ENCODE measurements around the gene CDCP1. TPM values are rescaled to one million over a fixed set of nuclear protein-coding genes. Genes with fewer than 3 reads are reported as not detected.

CDCP1 gene
- total and polyA plus RNA-seq, 12 donors = 0.27 to 4.3 (median 1.6) TPM

DNA sequence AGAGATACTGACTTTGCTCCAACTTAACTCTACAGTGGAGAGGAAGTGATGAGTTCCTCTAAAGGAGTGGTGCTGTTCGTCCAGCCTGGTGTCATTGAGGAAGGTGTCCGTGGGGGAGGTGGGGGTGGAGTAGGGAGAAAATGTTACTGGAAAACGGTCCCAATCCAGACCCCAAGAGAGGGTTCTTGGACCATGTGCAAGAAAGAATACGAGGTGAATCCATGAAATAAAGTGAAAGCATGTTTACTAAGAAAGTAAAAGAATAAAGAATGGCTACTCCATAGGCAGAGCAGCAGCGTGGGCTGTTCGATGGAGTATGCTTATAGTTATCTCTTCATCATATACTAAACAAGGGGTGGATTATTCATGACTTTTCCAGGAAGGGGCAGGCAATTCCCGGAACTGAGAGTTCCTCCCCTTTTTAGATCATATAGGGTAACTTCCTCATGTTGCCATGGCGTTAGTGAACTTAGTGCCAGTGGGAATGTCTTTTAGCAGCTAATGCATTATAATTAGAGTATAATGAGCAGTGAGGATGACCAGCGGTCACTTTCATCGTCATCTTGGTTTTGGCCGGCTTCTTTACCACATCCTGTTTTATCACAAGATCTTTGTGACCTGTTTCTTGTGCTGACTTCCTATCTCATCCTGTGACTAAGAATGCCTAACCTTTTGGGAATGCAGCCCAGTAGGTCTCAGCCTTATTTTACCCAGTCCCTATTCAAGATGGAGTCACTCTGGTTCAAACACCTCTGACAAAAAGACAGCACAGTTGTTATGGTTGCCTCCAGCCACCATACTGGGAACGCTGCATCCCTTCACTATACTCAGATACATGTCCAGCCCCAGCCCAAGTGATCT lies 81.4 kb downstream of the CDCP1 start:
- peaks cover 0 to 4% of the 10 kb centered on the region in 2 donors for H3K4me1 ChIP-seq (replicated peaks in 1 of 2)
- H3K36me3 ChIP-seq (replicated peaks in 1 of 2) = no peaks in the 10 kb centered on the region
- no peak overlapping the region for H3K4me3 ChIP-seq
- peak overlapping the region in 3 of 5 donors; percentile 47 to 84 (median 76) for H3K27ac ChIP-seq
- DNase-seq = peak in 6 of 7 donors; percentile 21 to 61 (median 47)
- no peaks in the 10 kb centered on the region for H3K9me3 ChIP-seq (replicated peaks in 1 of 3)
- no peaks in the 10 kb centered on the region for H3K27me3 ChIP-seq
- no peak for TF ChIP-seq POLR2A (IDR thresholded peaks at IDR 0.05)
- intact Hi-C loops (cut with DNase I) = no loop called here
- WGBS, 4 donors = 46 to 55% (median 52%) methylated on average over 12 of the region's 12 CpGs

DNA sequence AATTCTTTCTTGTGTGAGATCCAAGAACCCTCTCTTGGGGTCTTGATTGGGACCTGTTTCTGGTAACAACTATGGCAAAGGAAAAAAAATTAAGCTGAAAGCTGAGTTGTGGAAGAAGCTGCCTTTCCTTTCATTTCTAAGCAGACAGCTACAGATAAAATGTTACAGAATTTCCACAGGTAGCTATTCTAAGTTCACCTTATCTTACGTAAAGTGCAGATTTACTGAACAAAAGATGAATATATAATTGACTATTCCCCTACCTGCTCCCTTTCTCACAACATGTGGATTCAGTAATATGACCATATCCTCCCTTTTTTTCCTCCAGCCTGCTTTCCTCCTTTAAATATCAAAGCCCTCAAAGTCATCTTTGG lies 83.5 kb downstream of the CDCP1 start:
- H3K4me1 ChIP-seq (replicated peaks in 1 of 2) = peaks cover 0 to 4% of the 10 kb centered on the region in 2 donors
- intact Hi-C loops (cut with DNase I) = no loop called here
- no peaks in the 10 kb centered on the region for H3K27me3 ChIP-seq
- H3K4me3 ChIP-seq = no peak overlapping the region
- H3K36me3 ChIP-seq (replicated peaks in 1 of 2) = no peaks in the 10 kb centered on the region
- DNase-seq = no peak
- no peak for TF ChIP-seq POLR2A (IDR thresholded peaks at IDR 0.05)
- TF ChIP-seq, protein P1, sequence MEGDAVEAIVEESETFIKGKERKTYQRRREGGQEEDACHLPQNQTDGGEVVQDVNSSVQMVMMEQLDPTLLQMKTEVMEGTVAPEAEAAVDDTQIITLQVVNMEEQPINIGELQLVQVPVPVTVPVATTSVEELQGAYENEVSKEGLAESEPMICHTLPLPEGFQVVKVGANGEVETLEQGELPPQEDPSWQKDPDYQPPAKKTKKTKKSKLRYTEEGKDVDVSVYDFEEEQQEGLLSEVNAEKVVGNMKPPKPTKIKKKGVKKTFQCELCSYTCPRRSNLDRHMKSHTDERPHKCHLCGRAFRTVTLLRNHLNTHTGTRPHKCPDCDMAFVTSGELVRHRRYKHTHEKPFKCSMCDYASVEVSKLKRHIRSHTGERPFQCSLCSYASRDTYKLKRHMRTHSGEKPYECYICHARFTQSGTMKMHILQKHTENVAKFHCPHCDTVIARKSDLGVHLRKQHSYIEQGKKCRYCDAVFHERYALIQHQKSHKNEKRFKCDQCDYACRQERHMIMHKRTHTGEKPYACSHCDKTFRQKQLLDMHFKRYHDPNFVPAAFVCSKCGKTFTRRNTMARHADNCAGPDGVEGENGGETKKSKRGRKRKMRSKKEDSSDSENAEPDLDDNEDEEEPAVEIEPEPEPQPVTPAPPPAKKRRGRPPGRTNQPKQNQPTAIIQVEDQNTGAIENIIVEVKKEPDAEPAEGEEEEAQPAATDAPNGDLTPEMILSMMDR (IDR thresholded peaks at IDR 0.05) = no peak
- 96 to 100% (median 97%) methylated on average over 1 of the region's 1 CpG for WGBS, 4 donors
- no peaks in the 10 kb centered on the region for H3K9me3 ChIP-seq (replicated peaks in 1 of 3)
- H3K27ac ChIP-seq = peak overlapping the region in 2 of 5 donors; percentile 11 to 46

DNA sequence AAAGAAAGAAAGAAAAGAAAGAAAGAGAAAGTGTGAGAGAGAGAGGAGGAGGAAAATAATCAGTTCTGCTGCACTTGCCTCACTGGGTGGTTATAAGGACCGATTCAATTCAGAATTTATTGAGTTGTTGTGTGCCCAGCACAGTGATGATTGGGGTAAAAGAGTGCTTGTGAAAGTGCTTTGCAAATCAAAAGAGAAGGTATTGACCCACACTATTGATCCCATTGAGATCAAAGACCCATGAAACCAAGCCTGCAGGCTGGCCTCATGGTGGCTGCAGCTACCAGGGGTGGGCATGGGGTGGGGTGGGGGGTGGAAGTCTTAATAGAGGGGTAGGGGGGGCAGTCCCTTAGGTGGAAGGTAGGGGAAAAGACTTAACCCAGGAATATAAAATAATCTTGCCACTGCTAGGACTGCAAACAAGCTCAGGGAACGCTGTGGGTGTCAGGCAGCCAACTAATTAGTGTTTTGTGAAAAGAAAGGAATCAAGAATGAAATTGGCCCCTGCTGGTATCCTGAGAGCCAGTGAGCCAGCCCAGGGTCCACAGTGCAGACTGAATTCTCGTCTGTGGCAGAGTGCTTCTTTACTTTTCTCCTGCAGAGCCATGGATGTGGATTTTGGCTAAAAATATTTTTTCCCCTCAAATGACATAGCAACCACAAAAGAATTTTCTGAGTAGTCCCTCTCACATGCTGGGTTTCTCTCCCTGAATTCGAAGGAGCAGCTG lies 85.8 kb downstream of the CDCP1 start:
- peaks cover 0 to 2% of the 10 kb centered on the region in 2 donors for H3K4me1 ChIP-seq (replicated peaks in 1 of 2)

DNA sequence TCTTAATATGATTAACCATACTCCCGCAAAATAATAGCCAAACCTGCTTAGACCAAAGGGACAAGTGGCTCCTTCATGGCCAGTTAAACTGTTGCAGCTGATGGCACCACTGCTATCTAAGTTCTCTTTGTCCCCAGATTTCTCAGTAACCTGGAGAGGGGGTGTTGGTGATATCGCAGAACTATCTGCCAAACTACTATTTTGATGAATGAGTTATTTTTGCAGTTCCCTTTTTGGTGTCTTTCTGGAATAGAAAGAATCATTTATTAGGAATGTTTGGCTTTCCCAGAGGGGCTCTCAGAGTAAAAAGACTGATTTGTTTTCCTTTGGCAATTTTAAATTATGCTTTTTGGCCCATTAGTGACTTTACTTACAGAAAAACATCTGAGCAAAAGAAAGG lies 87.0 kb downstream of the CDCP1 start:
- Histone ChIP-seq H3K36me3 (replicated peaks in 1 of 2) (no peaks in the 10 kb centered on the region), H3K27ac (no peak overlapping the region), H3K4me3 (no peak overlapping the region), H3K9me3 (replicated peaks in 1 of 3) (no peaks in the 10 kb centered on the region), H3K4me1 (replicated peaks in 1 of 2) (no peaks in the 10 kb centered on the region), H3K27me3 (no peaks in the 10 kb centered on the region)
- TF ChIP-seq, protein P1 (IDR thresholded peaks at IDR 0.05) = no peak
- TF ChIP-seq POLR2A (IDR thresholded peaks at IDR 0.05) = no peak
- WGBS, 4 donors = 78 to 88% (median 82%) methylated on average over 2 of the region's 2 CpGs
- intact Hi-C loops (cut with DNase I) = no loop called here
- no peak for DNase-seq

More for the DNA sequence above, 85.8 kb downstream of the CDCP1 start:
- Histone ChIP-seq H3K27ac (no peak overlapping the region), H3K36me3 (replicated peaks in 1 of 2) (no peaks in the 10 kb centered on the region), H3K9me3 (replicated peaks in 1 of 3) (no peaks in the 10 kb centered on the region), H3K27me3 (no peaks in the 10 kb centered on the region), H3K4me3 (no peak overlapping the region)
- TF ChIP-seq, protein P1 (IDR thresholded peaks at IDR 0.05) = no peak
- TF ChIP-seq POLR2A (IDR thresholded peaks at IDR 0.05) = no peak
- intact Hi-C loops (cut with DNase I) = no loop called here
- no peak for DNase-seq
- 54 to 72% (median 61%) methylated on average over 4 of the region's 4 CpGs for WGBS, 4 donors
